ENCODE measurements around the gene NYAP1.

The NYAP1 gene

GRCh38 chr7:100457033-100457432 is 26.7 kb upstream of the NYAP1 start:
- DNase-seq (ENCODE audit: low read depth) = no peak

DNA sequence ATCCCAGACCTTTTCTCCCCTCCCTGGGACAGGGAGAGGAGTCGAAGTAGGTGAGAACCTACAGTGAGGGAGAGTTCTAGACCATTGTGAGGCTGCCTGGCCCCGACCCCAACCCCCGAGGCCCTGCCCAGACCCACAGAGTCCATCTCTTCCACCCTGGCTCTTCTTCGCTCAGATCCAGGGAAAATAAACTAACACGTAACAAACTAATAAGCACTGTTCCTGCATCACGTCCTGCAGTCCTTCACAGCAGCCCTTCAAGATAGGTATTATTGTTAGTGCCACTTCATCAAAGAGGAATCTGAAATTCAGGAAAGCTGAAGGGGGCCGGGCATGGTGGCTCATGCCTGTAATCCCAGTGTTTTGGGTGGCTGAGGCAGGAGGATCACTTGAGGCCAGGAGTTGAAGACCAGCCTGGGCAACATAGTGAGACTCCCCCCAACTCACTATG is 19.5 kb upstream of the NYAP1 start, which contains the start of gene SPACDR:
Gene SPACDR, minus strand, starts transcription at position 51 of the 451 bp plus-strand sequence. CDS start 235 bp downstream, outside the sequence.
- no peak for DNase-seq (ENCODE audit: low read depth)

DNA sequence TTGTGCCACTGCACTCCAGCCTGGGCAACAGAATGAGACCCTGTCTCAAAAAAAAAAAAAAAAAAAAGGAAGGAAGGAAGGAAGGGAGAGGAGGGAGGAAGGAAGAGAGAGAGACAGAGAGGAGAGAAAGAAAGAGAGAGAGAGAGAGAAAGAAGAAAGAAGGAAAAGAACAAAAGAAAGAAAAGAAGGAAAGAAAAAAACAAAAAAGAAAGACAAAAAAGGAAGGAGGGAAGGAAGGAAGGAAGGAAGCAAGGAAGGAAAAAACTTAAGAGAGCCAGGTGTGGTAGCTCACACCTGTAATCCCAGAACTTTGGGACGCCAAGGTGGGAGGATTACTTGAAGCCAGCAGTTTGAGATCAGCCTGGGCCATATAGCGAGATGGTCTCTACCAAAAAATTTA is 18.9 kb upstream of the NYAP1 start:
- DNase-seq (ENCODE audit: low read depth) = no peak

- no peak for DNase-seq (ENCODE audit: low read depth)
Observed at GRCh38 chr7:100465299-100465698, 18.4 kb upstream of the NYAP1 start.

DNA sequence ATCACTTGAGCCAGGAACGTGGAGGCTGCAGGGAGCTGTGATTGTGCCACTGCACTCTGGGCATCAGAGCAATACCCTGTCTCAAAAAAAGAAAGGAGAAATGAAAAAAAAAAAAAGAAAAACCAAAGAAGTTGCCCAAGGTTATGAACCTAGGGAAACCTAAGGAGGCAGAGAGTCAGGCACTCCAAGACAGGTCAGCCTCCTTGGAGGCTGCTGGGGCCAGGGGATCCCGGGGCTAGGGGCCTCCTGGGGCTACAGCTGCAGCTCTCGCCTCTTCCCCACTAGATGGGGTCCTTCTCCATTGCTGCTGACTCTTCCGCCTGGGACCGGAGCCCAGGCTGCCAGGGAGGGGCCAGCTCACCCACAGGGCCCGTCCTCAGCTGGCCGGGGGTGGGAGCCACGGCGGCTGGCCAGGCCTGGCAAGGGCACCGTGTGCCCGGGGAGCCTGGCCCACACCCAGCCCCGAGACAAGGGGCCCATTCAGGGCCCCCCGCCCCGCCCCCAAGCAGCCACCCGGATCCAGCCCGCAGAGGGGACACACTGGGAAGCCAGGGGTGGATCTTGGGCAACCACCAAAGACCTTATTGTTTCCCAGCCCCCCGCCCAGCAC is 17.9 kb upstream of the NYAP1 start:
- no peak for DNase-seq (ENCODE audit: low read depth)

DNA sequence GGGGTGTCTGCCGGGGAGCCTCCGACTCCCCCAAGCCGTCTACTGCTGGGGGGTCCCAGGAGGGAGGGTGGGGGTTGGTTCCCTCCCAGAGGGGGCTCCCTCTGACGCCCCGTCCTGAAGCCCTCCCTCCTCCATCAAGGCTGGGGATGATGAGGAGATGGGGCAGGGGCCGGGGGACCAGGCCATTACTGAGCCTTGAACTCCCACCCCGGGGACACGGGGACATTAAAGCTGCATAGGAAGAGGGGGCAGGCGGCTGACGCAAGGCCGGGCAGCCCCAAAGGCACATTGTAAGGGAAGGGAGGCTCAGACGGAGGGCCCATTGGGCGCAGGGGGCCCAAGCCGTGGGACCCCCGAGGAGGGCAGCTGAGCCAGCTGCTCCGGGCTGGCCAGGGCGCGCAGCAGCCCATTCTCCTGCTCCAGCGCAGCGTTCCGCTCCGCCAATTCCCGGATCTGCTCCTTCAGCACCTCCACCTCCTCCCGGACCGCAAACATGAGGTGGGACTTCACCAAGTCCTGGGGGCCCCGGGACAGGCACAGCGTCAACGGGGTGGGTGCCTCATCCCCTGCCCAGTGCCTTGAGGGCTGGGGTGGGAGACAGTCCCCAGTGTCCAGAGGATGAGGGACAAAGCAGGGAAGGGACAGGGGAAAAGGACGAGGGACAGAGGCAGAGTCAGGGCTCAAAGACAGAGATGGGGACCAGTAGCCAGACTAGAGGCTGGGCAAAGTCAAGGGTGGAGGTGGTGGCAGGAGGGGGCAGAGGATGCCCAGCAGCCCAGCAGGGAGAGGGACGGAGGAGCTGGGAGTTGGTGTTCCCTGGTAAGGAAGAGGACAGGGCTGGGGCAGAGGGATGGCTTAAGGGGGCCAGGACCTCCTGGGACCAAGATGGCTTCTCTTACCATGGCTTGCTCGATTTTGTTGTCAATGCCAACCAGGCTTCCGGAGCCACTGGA is 16.8 kb upstream of the NYAP1 start:
- no peak for DNase-seq (ENCODE audit: low read depth)

DNA sequence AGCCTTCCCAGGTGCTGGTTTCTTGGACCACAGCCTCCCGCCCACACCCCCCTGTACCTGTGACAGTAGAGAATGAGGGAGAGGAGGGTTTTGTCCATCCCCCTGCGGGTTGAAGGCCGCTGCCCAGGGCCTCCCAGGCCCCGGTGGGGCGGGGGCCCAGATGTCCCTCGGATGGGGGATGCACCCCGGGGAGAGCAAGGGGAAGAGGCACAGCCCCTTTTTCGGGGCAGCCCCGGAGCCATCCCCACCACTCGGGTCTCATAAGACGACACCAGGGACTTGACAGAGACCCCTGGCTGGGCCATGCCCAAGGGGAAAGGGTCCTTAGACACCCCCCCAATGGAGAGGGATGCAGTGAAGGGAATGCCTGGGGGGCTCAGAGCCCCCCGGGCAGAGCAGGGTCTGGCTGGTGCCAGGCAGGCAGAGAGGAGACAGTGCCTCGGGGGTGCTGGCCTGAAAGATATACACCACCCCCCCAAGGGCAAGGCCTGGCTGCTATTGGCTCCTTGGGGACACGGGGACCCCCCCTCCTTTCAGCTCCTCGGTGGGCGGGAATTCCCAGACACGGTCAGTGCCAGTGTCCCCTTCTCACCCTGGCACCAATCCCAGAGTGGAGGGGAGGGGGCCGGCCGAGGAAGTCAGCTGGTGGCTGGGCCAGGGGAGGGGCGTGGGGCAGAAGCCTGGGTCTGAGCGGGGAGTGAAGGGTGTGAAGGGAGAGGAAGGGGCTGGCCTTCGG is 15.9 kb upstream of the NYAP1 start:
- no peak for DNase-seq (ENCODE audit: low read depth)

DNA sequence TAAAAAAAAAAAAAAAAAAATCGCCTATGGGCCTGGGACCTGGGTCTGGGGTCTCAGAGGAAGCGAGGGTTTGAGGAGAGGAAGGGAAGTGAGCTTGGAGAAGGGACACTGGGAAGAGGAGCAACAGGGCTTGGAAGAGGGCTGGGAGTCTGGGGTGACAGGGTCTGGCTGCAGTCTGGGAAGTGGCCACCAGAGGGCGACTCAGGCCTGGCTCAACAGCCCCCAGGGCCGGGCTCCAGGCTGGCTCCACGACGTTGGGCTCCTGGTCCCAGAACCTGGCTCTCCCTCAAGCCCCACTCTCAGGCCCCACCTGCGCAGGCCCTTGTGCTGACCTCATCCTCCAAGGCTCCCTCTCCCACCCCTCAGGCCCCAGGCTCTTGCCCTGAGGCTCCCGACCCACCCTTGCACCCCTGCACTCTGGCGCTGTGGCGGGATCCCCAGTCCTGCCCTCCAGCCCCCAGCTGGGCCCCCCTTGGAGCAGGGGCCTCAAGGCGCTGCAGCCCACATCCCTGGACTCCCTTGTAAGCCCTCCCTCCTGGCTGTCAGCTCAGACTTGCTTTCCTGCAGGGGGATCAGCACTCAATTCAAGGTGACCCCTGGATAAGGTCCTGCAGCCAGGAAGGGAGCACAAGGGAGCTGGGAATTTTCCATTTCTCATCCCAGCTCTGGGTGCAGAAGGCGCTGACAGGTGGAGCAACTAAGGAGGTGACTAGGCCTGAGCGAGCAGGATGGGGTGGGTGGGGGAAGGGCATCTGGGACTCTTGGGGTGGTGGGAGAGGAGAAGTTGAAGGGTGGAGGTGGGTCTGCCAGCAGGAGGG is 14.3 kb upstream of the NYAP1 start:
- peak; percentile 89 for DNase-seq (ENCODE audit: low read depth)

GRCh38 chr7:100471021-100471420 is 12.7 kb upstream of the NYAP1 start:
- no peak for DNase-seq (ENCODE audit: low read depth)

- DNase-seq (ENCODE audit: low read depth) = no peak
Observed at GRCh38 chr7:100472121-100472851, 11.4 kb upstream of the NYAP1 start.

DNA sequence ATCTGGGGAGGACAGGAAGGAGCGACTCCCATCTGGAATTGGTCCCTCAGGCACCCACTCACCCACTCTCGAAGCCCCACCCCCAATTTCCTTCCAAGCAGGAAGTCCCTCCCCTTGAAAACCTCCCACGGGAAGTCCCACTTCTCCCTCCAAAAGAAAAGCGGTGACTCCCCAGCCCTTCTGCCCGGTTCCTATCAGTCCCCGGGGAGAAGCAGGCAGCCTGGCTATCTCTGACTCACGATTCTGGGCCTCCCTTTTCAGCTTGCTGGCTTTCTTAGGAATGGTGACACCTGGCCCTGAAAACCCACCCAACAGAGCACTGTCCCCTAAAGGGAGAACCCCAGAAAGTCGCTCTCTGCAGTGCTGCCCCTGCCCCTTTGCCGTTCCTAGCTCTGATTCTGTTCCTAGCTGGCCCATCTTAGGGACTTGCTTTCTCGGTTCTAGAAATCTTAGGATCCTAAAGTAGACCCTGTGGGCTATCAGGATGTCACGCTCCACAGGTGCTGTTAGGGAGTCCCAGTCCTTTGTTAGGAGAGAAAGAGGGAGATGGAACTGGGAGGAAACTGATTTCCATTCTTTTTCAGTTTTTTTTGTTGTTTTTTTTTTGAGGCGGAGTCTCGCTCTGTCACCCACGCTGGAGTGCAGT is 10.8 kb upstream of the NYAP1 start:
- DNase-seq (ENCODE audit: low read depth) = no peak

- no peak for DNase-seq (ENCODE audit: low read depth)
Observed at GRCh38 chr7:100475549-100475948, 8.2 kb upstream of the NYAP1 start.

DNA sequence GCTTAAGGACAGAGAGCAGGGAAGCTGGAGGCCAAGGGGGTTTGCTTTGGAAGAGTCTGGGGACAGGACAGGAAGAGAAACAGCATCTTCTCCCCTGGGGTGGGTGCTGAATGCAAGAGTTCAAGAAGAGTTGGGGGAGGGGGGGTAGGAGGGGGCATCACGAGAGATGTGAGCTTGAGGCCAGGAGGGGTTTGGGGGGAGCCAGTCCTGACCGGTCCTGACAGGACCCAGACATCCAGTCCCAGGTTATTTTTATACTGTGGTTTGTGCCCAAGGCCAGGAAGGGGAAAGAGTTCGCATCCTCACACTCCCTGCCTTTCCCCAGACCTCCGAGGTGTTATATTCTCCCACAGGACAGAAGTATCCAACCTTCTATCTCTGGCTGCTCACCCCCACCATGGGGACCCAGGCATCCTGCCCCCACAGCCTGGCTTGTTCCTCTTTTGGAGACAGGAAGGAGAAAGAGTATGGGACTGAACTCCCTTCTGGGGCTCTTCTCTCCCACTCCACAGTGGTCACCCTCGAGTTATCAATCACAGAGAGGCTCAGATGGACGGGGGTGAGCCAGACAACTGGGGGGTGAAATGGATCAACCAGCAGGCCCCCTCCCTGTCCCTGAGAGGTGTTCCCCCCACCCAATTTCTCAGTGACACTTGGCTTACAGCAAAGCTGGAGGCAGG is 7.5 kb upstream of the NYAP1 start:
- DNase-seq (ENCODE audit: low read depth) = no peak

- DNase-seq (ENCODE audit: low read depth) = no peak
Observed at GRCh38 chr7:100476903-100477870, 6.5 kb upstream of the NYAP1 start.

- DNase-seq (ENCODE audit: low read depth) = no peak
Observed at GRCh38 chr7:100477871-100478267, 5.9 kb upstream of the NYAP1 start.

DNA sequence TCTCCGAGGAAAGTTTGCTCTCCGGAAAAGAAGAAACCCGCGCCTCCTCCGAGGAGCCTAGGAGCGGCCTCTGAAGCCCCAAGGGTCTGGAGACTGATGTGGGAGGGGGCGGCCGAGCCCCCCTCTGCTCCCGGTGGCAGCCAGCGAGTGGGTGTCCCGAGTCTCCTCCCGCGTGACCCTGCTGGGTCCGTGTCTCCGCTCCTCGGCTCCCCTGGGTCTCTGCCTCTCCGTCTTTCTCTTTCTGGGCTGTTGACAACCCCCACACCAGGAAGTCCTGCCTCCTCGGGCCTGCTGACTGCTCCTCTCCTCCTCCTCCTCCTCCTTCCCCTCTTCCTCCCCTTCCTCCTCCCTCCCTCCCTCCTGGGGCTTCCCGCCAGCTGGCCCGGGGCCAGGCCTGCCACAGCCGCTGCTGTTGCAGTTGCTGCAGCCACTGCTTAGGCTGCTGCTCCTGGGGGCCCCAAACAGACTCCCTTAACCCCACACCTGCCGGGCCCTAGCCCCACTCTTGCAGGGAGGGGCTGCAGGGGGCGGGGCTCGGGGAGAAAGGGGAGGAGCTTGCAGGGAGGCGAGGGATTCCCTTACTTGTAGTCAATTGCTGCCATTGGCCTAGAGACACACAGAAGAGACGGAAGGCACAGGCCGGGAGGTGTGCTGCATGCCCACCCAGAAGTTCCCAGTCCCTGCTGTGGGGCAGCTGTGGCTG is 4.6 kb upstream of the NYAP1 start, which contains the start of gene TSC22D4:
Gene TSC22D4, minus strand, starts transcription at position 257 of the 703 bp plus-strand sequence. CDS start 1,176 bp downstream, outside the sequence.
- DNase-seq (ENCODE audit: low read depth) = peak; percentile 60

DNA sequence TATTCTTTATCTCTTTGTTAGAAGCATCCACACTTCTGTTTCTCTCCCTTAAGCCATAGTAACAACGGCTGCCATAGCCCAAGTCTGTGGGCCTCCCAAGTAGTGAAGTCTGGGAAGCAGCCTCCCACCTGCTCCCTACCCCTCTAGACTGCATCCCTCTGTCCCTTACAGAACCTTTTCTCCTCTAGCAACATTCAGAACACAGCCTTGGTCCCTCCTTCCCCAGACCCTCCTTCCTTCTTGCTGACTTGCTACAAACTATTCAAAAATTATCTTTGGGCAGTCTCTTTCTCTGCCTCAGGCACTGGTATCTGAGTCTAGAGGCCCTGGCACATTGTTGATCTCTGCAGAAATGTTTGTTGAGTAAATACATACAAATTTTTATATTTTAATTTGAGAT is 2.3 kb upstream of the NYAP1 start:
- no peak for DNase-seq (ENCODE audit: low read depth)

DNA sequence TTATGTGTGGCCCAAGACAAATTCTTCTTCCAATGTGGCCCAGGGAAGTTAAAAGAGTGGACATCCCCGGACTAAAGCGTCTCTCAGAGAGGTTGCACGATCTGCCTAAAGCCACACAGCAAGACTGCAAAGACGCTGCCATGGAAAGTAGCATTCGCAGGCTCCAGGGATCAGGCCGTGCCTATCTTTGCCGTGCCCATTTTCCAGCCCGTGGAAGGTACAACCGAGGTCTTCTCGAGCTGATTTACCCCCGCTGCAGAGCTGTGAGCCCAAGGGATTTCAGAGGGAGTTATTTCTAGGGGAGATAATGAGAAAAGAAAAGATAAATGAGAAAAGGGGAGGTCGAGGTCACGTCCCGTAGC is 1.0 kb upstream of the NYAP1 start:
- DNase-seq (ENCODE audit: low read depth) = no peak

Measured in stimulated activated CD8-positive, alpha-beta memory T cell treated with anti-CD3 and anti-CD28 coated beads, Interleukin-15, amount 100 ng/mL, for 24 hours (primary cell).